Measurements from ENCODE around the gene TPRX2.
"Not testable (repeated sequence)": the region's sequence is repeated elsewhere in the genome, so short reads cannot be mapped to it uniquely, and the experiment has no call there.

The TPRX2 gene

GRCh38 chr19:47853003-47853402, 6.0 kb upstream of the TPRX2 start:
- no peaks in the 10 kb centered on the region for H3K9me3 ChIP-seq (ENCODE audit: insufficient read depth, low read length)
- no peak overlapping the region for H3K4me3 ChIP-seq (ENCODE audit: insufficient read depth, low read length, poor library complexity, severe bottlenecking)
- H3K27me3 ChIP-seq (ENCODE audit: low read length), result no peaks in the 10 kb centered on the region
- no peaks in the 10 kb centered on the region for H4K20me1 ChIP-seq (ENCODE audit: low read depth, low read length)
- H3K79me2 ChIP-seq (ENCODE audit: insufficient read depth, low read length), result no peaks in the 10 kb centered on the region
- H3K9me2 ChIP-seq (replicated peaks; ENCODE audit: insufficient read depth, low read length), result no peaks in the 10 kb centered on the region
- no peak overlapping the region for H3K9ac ChIP-seq (ENCODE audit: low read length)
- no peak overlapping the region for H2AFZ ChIP-seq (ENCODE audit: low read depth, low read length, severe bottlenecking)
- no peak for TF ChIP-seq EZH2phosphoT487 (conservative IDR thresholded peaks at IDR 0.05; ENCODE audit: low read length)
- no peak for TF ChIP-seq CTCF (IDR thresholded peaks at IDR 0.05; ENCODE audit: insufficient read depth, low read length, poor library complexity, severe bottlenecking)
- no peaks in the 10 kb centered on the region for H3F3A ChIP-seq (ENCODE audit: insufficient read depth)
- H3K36me3 ChIP-seq (ENCODE audit: low read length), result no peaks in the 10 kb centered on the region
- H3K27ac ChIP-seq (ENCODE audit: low read depth, low read length), result no peak overlapping the region
- H3K4me2 ChIP-seq (ENCODE audit: low read depth, low read length, poor library complexity, severe bottlenecking), result no peak overlapping the region

GRCh38 chr19:47854459-47854858, 4.6 kb upstream of the TPRX2 start:
- Histone ChIP-seq H3K27me3 (ENCODE audit: low read length) (no peaks in the 10 kb centered on the region), H3K9ac (ENCODE audit: low read length) (no peak overlapping the region), H2AFZ (ENCODE audit: low read depth, low read length, severe bottlenecking) (no peak overlapping the region), H3K9me2 (replicated peaks; ENCODE audit: insufficient read depth, low read length) (no peaks in the 10 kb centered on the region), H3K79me2 (ENCODE audit: insufficient read depth, low read length) (no peaks in the 10 kb centered on the region), H3K27ac (ENCODE audit: low read depth, low read length) (no peak overlapping the region), H4K20me1 (ENCODE audit: low read depth, low read length) (no peaks in the 10 kb centered on the region), H3K36me3 (ENCODE audit: low read length) (no peaks in the 10 kb centered on the region), H3K4me3 (ENCODE audit: insufficient read depth, low read length, poor library complexity, severe bottlenecking) (no peak overlapping the region), H3K9me3 (ENCODE audit: insufficient read depth, low read length) (no peaks in the 10 kb centered on the region), H3F3A (ENCODE audit: insufficient read depth) (no peaks in the 10 kb centered on the region), H3K4me2 (ENCODE audit: low read depth, low read length, poor library complexity, severe bottlenecking) (no peak overlapping the region)
- no peak for TF ChIP-seq CTCF (IDR thresholded peaks at IDR 0.05; ENCODE audit: insufficient read depth, low read length, poor library complexity, severe bottlenecking)
- no peak for TF ChIP-seq EZH2phosphoT487 (conservative IDR thresholded peaks at IDR 0.05; ENCODE audit: low read length)

- not testable (repeated sequence) for H3K4me2 ChIP-seq (ENCODE audit: low read depth, low read length, poor library complexity, severe bottlenecking); H3K27ac ChIP-seq (ENCODE audit: low read depth, low read length); H3K36me3 ChIP-seq (ENCODE audit: low read length); H4K20me1 ChIP-seq (ENCODE audit: low read depth, low read length); H3K27me3 ChIP-seq (ENCODE audit: low read length); H3K79me2 ChIP-seq (ENCODE audit: insufficient read depth, low read length); H3K9me2 ChIP-seq (replicated peaks; ENCODE audit: insufficient read depth, low read length); H3F3A ChIP-seq (ENCODE audit: insufficient read depth); H3K9me3 ChIP-seq (ENCODE audit: insufficient read depth, low read length); H3K4me3 ChIP-seq (ENCODE audit: insufficient read depth, low read length, poor library complexity, severe bottlenecking); H3K9ac ChIP-seq (ENCODE audit: low read length); H2AFZ ChIP-seq (ENCODE audit: low read depth, low read length, severe bottlenecking)
Measured at GRCh38 chr19:47858231-47858630, 804 bp upstream of the TPRX2 start.

- not testable (repeated sequence) for H4K20me1 ChIP-seq (ENCODE audit: low read depth, low read length); H3K9ac ChIP-seq (ENCODE audit: low read length); H3K4me2 ChIP-seq (ENCODE audit: low read depth, low read length, poor library complexity, severe bottlenecking); H3K9me3 ChIP-seq (ENCODE audit: insufficient read depth, low read length); H3K27ac ChIP-seq (ENCODE audit: low read depth, low read length); H3F3A ChIP-seq (ENCODE audit: insufficient read depth); H3K27me3 ChIP-seq (ENCODE audit: low read length); H2AFZ ChIP-seq (ENCODE audit: low read depth, low read length, severe bottlenecking); H3K4me3 ChIP-seq (ENCODE audit: insufficient read depth, low read length, poor library complexity, severe bottlenecking); H3K36me3 ChIP-seq (ENCODE audit: low read length); H3K79me2 ChIP-seq (ENCODE audit: insufficient read depth, low read length); H3K9me2 ChIP-seq (replicated peaks; ENCODE audit: insufficient read depth, low read length)
Measured at GRCh38 chr19:47859838-47860237, 803 bp downstream of the TPRX2 start.

All from SU-DHL-6 (cell line).